Activated naive CD4-positive, alpha-beta T cell treated with anti-CD3 and anti-CD28 coated beads, Interleukin-2, amount 50 U/mL, for 72 hours (primary cell): ENCODE results near the gene MYO10. TPM values are rescaled to one million over a fixed set of nuclear protein-coding genes. Genes with fewer than 3 reads are reported as not detected.

Experiments used
- ATAC-seq, 2 donors: fragments of 150-1000 bp; cut with Tn5 transposase; 2 replicates each; pipeline ENCODE4 v1.10.0; 2021; ENCODE audit warnings: mild to moderate bottlenecking in 2 of 2, moderate library complexity in 2 of 2
- DNase-seq, 2 donors: peaks; one replicate each; pipeline ENCODE4 v3.0.0; 2021 to 2022; ENCODE audit warnings: low spot score in 2 of 2
- H3K27ac Mint-ChIP-seq, 2 donors: one replicate each; pipeline ENCODE4 v1.8.0; 2022; ENCODE audit warnings: mild to moderate bottlenecking in 2 of 2, mixed read lengths in 2 of 2
- H3K36me3 Mint-ChIP-seq, 2 donors: one replicate each; pipeline ENCODE4 v1.8.0; 2022; ENCODE audit warnings: mixed read lengths in 2 of 2
- H3K9me3 Mint-ChIP-seq, 2 donors: one replicate each; pipeline ENCODE4 v1.8.0; 2022; ENCODE audit warnings: mixed read lengths in 2 of 2
- total RNA-seq, 2 donors: library from RNA; stranded (reverse); gene quantifications; one replicate each; pipeline ENCODE4 v1.2.3, GENCODE V29; 2022

Gene MYO10
- total RNA-seq, 2 donors from 2014 or later: 0.11 to 1.5 TPM

- Mint-ChIP-seq H3K36me3 (no peaks in the 10 kb centered on the region), H3K9me3 (peaks cover 4 to 5% of the 10 kb centered on the region in 2 donors), H3K27ac (no peak overlapping the region)
- no peak for ATAC-seq
- no peak for DNase-seq
These were observed 29.8 kb downstream of the MYO10 start for GRCh38 chr5:16906255-16906654.

- DNase-seq: no peak
- no peaks in the 10 kb centered on the region for H3K36me3 Mint-ChIP-seq
- ATAC-seq: no peak
- no peak overlapping the region for H3K27ac Mint-ChIP-seq
- peaks cover 2% of the 10 kb centered on the region in 2 donors for H3K9me3 Mint-ChIP-seq
These were observed 32.4 kb downstream of the MYO10 start for GRCh38 chr5:16903480-16904300.

- Mint-ChIP-seq H3K9me3 (no peaks in the 10 kb centered on the region), H3K36me3 (no peaks in the 10 kb centered on the region), H3K27ac (no peak overlapping the region)
- ATAC-seq (no peak), DNase-seq (no peak)
These were observed 33.2 kb downstream of the MYO10 start for GRCh38 chr5:16902846-16903245.

DNA sequence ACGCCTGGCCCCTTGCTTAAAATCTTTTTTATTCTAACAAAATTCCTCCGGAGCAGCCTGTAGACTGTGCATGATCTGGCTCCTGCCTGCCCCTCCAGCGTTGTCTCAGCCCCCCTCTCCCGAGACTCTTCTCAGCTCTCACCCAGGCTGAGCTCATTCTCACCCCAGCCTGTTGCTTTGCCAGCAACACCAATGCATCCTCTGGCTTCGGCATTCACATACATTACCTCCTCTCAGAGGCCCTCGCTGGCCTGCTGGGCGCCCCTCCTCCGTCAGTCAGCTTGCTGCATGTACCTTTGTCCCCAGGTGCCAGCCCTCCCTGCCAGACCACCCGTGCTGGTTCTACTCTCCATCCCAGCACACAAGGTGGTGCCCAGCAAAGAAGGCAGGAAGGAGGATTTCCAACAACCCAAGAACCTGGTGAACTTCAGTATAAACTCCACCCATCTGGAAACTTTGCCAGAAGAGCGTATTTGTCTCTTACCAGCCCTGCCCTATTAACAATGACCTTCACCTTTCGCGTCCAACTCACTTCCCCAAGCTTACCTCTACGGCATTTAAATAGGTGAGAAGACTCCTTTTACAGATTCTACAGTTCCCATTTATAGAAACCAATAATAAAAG is 35.0 kb downstream of the MYO10 start:
- Mint-ChIP-seq H3K9me3 (no peaks in the 10 kb centered on the region), H3K27ac (peak overlapping the region in 1 of 2 donors; percentile 57)
- no peak for DNase-seq

GRCh38 chr5:16899171-16899570 is 36.9 kb downstream of the MYO10 start:
- no peaks in the 10 kb centered on the region for H3K9me3 Mint-ChIP-seq
- DNase-seq (no peak), ATAC-seq (no peak)
- H3K36me3 Mint-ChIP-seq: no peaks in the 10 kb centered on the region
- H3K27ac Mint-ChIP-seq: no peak overlapping the region

More for the DNA sequence above, 35.0 kb downstream of the MYO10 start:
- no peaks in the 10 kb centered on the region for H3K36me3 Mint-ChIP-seq
- ATAC-seq: no peak

GRCh38 chr5:16897800-16898199 is 38.3 kb downstream of the MYO10 start:
- DNase-seq (no peak), ATAC-seq (no peak)
- no peaks in the 10 kb centered on the region for H3K9me3 Mint-ChIP-seq
- no peak overlapping the region for H3K27ac Mint-ChIP-seq
- no peaks in the 10 kb centered on the region for H3K36me3 Mint-ChIP-seq

- Mint-ChIP-seq H3K9me3 (no peaks in the 10 kb centered on the region), H3K27ac (no peak overlapping the region), H3K36me3 (no peaks in the 10 kb centered on the region)
- ATAC-seq (no peak), DNase-seq (no peak)
These were observed 38.8 kb downstream of the MYO10 start for GRCh38 chr5:16897284-16897704.

DNA sequence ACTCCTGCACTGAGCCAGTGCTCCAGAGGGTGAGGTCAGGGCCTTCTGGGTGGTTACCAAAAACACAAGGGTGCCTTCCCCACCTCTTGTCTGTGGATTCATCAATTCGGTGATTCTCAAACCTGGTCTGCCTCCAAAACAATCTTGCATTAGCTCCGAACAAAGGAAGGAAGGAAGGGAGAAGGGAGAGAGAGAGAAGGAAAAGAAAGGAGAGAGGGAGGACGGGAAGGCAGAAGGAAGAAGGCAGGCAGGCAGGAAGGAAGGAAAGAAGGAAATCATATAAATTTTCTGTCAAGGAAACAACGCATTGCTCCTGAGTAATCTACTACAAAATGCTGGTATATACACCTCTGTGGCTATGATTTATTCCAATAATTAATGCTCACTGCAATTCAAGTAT is 39.3 kb downstream of the MYO10 start:
- no peak for DNase-seq
- Mint-ChIP-seq H3K27ac (no peak overlapping the region), H3K36me3 (no peaks in the 10 kb centered on the region), H3K9me3 (no peaks in the 10 kb centered on the region)
- ATAC-seq: no peak

DNA sequence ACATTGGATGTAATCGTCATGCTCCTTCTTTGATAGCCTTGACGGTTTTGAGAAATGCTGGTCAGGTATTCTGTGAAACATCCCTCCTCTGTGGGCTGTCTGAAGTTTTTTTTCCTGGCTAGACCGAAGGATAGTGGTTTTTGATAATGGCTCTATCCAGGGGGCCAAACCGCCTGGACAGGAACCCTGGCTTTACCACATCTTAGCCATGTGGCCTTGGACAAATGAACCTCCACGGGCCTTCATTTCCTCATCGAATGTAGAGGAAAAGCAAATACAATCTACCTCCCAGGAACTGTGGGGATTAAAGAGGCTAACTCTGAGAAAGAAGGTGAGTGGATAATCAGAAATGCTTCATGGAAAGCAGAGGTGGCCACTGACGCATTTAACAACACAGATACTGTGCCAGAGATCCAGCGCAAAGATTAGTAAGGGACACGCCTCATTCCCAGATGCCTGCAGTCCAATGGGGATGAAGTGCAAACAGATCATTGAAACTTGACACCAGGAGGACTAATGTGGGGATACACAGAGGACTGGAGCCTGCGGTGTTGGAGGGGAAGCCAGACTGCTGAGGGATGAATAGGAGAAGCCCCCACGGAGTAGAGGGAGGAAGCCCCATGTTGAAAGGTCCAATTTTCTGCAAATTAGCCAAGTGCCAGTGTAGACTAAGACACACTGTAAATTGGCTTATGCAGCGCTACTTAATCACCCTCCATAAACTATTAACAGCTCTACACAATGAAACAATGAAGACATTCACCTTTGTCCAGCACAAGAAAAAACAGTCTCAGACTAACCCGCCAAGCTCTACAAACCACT is 41.6 kb downstream of the MYO10 start:
- DNase-seq: no peak
- no peaks in the 10 kb centered on the region for H3K36me3 Mint-ChIP-seq
- no peak overlapping the region for H3K27ac Mint-ChIP-seq
- ATAC-seq: no peak
- H3K9me3 Mint-ChIP-seq: no peaks in the 10 kb centered on the region

DNA sequence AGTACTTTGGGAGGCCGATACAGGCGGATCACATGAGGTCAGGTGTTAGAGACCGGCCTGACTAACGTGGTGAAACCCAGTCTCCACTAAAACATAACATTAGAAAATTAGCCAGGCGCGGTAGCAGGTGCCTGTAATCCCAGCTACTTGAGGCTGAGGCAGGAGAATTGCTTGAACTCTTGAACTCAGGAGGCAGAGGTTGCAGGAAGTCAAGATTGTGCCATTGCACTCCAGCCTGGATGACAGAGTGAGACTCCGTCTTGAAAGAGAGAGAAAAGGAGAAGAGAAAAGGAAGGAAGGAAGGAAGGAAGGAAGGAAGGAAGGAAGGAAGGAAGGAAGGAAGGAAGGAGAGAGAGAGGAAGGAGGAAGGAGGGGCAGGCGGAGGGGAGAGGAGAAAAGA is 45.1 kb downstream of the MYO10 start:
- no peak overlapping the region for H3K27ac Mint-ChIP-seq
- ATAC-seq (no peak), DNase-seq (no peak)
- no peaks in the 10 kb centered on the region for H3K36me3 Mint-ChIP-seq
- no peaks in the 10 kb centered on the region for H3K9me3 Mint-ChIP-seq

DNA sequence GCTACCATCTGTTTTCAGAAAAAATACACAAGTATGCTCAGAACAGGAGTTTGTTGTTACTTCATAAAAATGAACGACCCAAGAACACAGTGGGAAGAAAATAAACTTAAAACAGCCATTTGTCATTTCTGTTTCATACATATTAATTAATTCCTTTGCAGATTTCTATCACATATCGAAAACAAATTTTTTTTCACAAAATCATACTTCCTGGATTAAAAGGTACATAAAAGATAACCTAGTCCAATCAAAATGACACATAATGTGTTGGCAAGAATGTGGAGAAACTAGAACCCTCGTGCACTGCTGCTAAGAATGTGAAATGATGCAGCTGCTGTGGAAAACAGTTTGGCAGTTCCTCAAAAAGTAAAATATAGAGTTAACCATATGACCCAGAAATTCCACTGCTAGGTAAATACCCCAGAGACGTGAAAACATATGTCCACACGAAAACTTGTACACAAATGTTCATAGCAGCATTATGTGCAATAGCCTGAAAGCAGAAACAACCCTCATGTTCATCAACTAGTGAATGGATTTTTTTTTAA is 46.0 kb downstream of the MYO10 start:
- H3K27ac Mint-ChIP-seq: no peak overlapping the region

GRCh38 chr5:16889203-16889971 is 46.7 kb downstream of the MYO10 start:
- H3K27ac Mint-ChIP-seq: no peak overlapping the region

More for the DNA sequence above, 46.0 kb downstream of the MYO10 start:
- DNase-seq (no peak), ATAC-seq (no peak)
- H3K9me3 Mint-ChIP-seq: no peaks in the 10 kb centered on the region
- no peaks in the 10 kb centered on the region for H3K36me3 Mint-ChIP-seq

GRCh38 chr5:16888694-16889124 is 47.4 kb downstream of the MYO10 start:
- Mint-ChIP-seq H3K36me3 (no peaks in the 10 kb centered on the region), H3K27ac (no peak overlapping the region), H3K9me3 (no peaks in the 10 kb centered on the region)
- DNase-seq (no peak), ATAC-seq (no peak)

More at GRCh38 chr5:16889203-16889971, 46.7 kb downstream of the MYO10 start:
- H3K36me3 Mint-ChIP-seq: no peaks in the 10 kb centered on the region
- no peak for ATAC-seq
- no peak for DNase-seq
- H3K9me3 Mint-ChIP-seq: no peaks in the 10 kb centered on the region

DNA sequence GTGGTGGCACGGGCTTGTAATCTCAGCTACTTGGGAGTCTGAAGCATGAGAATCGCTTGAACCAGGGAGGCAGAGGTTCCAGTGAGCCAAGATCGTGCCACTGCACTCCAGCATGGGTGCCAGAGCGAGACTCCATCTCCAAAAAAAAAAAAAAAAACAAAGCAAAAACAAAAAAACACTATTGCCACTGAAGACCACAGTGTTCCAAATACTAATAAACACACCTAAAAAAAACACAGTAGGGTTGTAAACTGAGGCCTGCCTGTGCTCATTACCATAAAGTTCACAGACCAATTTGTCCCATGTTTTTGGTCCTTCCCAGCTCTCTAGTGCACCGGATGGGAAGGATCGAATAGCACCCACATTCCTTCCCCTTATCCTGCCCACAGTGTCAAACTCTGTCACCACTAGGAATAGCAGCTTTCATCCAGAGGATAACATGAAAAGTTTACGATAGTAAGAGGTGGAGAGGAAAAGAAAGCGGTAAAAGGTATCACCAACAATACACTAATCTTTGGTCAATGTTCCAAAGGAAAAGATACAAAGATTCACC is 49.2 kb downstream of the MYO10 start:
- no peak for ATAC-seq
- no peaks in the 10 kb centered on the region for H3K36me3 Mint-ChIP-seq
- DNase-seq: no peak
- no peak overlapping the region for H3K27ac Mint-ChIP-seq
- no peaks in the 10 kb centered on the region for H3K9me3 Mint-ChIP-seq

DNA sequence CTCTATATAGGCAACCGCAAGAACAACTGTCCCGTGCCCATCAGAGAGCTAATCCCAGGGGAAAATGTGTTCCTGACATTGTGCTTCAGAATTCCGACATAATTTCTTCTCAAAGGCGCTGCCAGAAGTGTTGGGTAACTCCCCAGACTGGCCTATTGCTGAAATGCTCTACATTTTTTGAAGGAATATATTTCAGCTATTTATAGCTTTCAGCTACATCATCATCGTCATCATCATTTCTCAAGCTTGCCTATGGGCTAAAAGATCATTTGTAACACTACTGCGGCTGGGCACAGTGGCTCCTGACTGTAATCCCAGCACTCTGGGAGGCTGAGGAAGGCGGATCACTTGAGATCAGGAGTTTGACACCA is 49.7 kb downstream of the MYO10 start:
- H3K36me3 Mint-ChIP-seq: no peaks in the 10 kb centered on the region
- H3K9me3 Mint-ChIP-seq: no peaks in the 10 kb centered on the region
- no peak overlapping the region for H3K27ac Mint-ChIP-seq
- DNase-seq (no peak), ATAC-seq (no peak)
